K562 (cell line): ENCODE data around the gene RABGAP1. TPM values are rescaled to one million over a fixed set of nuclear protein-coding genes. Genes with fewer than 3 reads are reported as not detected.

Experiments
- ATAC-seq: fragments of 200-7000 bp; cut with Tn5 transposase; 3 replicates; pipeline ENCODE4 v1.9.1; 2020; ENCODE audit warnings: moderate library complexity
- BruUV-seq: library from RNA; stranded (reverse); fragments of 400-500 nt; replicated peaks from 2 replicates; lab custom pipeline; 2021; lab: Mats Ljungman, UMichigan
- CTCF ChIA-PET: fragments of 300-600 bp; formaldehyde crosslinking; extraction: SDS; loops from one replicate; lab custom pipeline; 2021; ENCODE audit warnings: low intra/inter-chr PET ratio; lab: Yijun Ruan, JAX
- POLR2A ChIA-PET: fragments of 300-600, 350-650 bp; sonication (Branson Sonifier 250); formaldehyde crosslinking; extraction: SDS; loops from one replicate; lab custom pipeline; 2021; ENCODE audit warnings: antibody characterized with exemption, inconsistent platforms; lab: Yijun Ruan, JAX
- DNase-seq, 4 experiments: peaks; one replicate each; pipeline versions ENCODE4 v3.0.0 to v3.0.0-alpha.2; 2011 to 2018; ENCODE audit warnings: low spot score in 3 of 4, mixed read lengths in 3 of 4; ENCODE audit errors: extremely low read depth in 1 of 4
- FAIRE-seq: peaks from 2 replicates; lab custom pipeline; 2011; peaks lifted over from hg19 to GRCh38; lab: Jason Lieb, UNC
- H2AFZ ChIP-seq: 2 replicates; pipeline ENCODE4 v1.6.0; 2011; ENCODE audit warnings: low read depth, low read length, control low read depth, inconsistent platforms
- H3K27ac ChIP-seq: fragments of 200-600 bp; 3 replicates; pipeline ENCODE4 v1.8.0; 2011; ENCODE audit warnings: low read depth, mild to moderate bottlenecking, control low read depth, inconsistent platforms, low read length, moderate library complexity, mixed read lengths; ENCODE audit errors: extremely low read depth
- H3K27me3 ChIP-seq, 2 experiments: fragments of 300-600 bp in 1 of 2; 2 replicates in 1 of 2; 3 replicates in 1 of 2; pipeline versions ENCODE4 v1.6.0 to v1.8.0; 2011; ENCODE audit warnings: inconsistent platforms in 2 of 2, low read length in 2 of 2, mild to moderate bottlenecking in 1 of 2, mixed read lengths in 1 of 2, moderate library complexity in 1 of 2; ENCODE audit not compliant: control insufficient read depth in 2 of 2, insufficient read depth in 2 of 2
- H3K36me3 ChIP-seq: fragments of 300-600 bp; 3 replicates; pipeline ENCODE4 v1.8.0; 2011; ENCODE audit warnings: mild to moderate bottlenecking, low read length, inconsistent platforms; ENCODE audit not compliant: control insufficient read depth, insufficient read depth
- H3K4me1 ChIP-seq, 2 experiments: fragments of 200-600 bp in 1 of 2; replicated peaks in 1 of 2; 2 replicates in 1 of 2; 3 replicates in 1 of 2; pipeline versions ENCODE4 v1.5.1 to v1.8.0; 2011; ENCODE audit warnings: inconsistent platforms in 2 of 2, low read length in 2 of 2, mild to moderate bottlenecking in 1 of 2, mixed read lengths in 1 of 2, moderate library complexity in 1 of 2; ENCODE audit not compliant: control insufficient read depth in 2 of 2, insufficient read depth in 2 of 2
- H3K4me2 ChIP-seq: 2 replicates; pipeline ENCODE4 v1.6.1; 2011; ENCODE audit warnings: low read length, control low read depth, inconsistent platforms, mixed read lengths; ENCODE audit not compliant: insufficient read depth
- H3K4me3 ChIP-seq: fragments of 200-600 bp; sonication (generic), shearing (Covaris generic); 2 replicates; pipeline ENCODE4 v1.5.1; 2016; ENCODE audit warnings: control low read depth, inconsistent platforms
- H3K79me2 ChIP-seq: fragments of 200-600 bp; 3 replicates; pipeline ENCODE4 v1.8.0; 2011; ENCODE audit warnings: low read length, inconsistent platforms; ENCODE audit not compliant: control insufficient read depth, insufficient read depth
- H3K9ac ChIP-seq, 2 experiments: 2 replicates each; pipeline versions ENCODE4 v1.6.0 to v1.6.1; 2011; ENCODE audit warnings: low read depth in 2 of 2, low read length in 2 of 2, control low read depth in 1 of 2, inconsistent platforms in 1 of 2, mild to moderate bottlenecking in 1 of 2, mixed read lengths in 1 of 2; ENCODE audit not compliant: insufficient read depth in 1 of 2
- H3K9me1 ChIP-seq: one replicate; pipeline ENCODE4 v1.6.0; 2011; ENCODE audit warnings: inconsistent platforms, mild to moderate bottlenecking, low read length, moderate library complexity; ENCODE audit not compliant: control insufficient read depth, insufficient read depth
- H3K9me3 ChIP-seq: replicated peaks from 2 replicates; pipeline ENCODE4 v1.5.1; 2011; ENCODE audit warnings: low read depth, low read length, inconsistent platforms; ENCODE audit not compliant: control insufficient read depth, insufficient read depth
- H4K20me1 ChIP-seq: replicated peaks from 2 replicates; pipeline ENCODE4 v1.6.1; 2011; ENCODE audit warnings: low read length, inconsistent platforms, mixed read lengths; ENCODE audit not compliant: control insufficient read depth, insufficient read depth
- ARID1B ChIP-seq: fragments of 450-650 bp; IDR thresholded peaks from 2 replicates; pipeline ENCODE4 v1.6.1; 2016; ENCODE audit warnings: antibody characterized with exemption, mild to moderate bottlenecking, inconsistent platforms
- FOXO4 ChIP-seq: fragments of 450-650 bp; formaldehyde crosslinking; IDR thresholded peaks from 2 replicates; pipeline ENCODE4 v1.4.0; 2020; ENCODE audit warnings: mild to moderate bottlenecking, moderate library complexity
- SIN3A ChIP-seq, 2 experiments: fragments of 150-350 bp in 1 of 2; IDR thresholded peaks; 2 replicates each; pipeline ENCODE4 v1.6.1; 2011 to 2016; ENCODE audit warnings: borderline replicate concordance in 2 of 2, low read depth in 2 of 2, low read length in 2 of 2, mild to moderate bottlenecking in 2 of 2, moderate library complexity in 2 of 2; ENCODE audit not compliant: control insufficient read depth in 1 of 2
- TEAD1 ChIP-seq, 2 experiments: fragments of 450-650 bp in 1 of 2; sonication (generic) in 1 of 2; formaldehyde crosslinking; IDR thresholded peaks; 2 replicates each; pipeline versions ENCODE4 v1.4.0 to v1.8.0; 2020 to 2022; ENCODE audit warnings: mild to moderate bottlenecking in 2 of 2, missing genetic modification reagents in 1 of 2
- ZNF140 ChIP-seq: fragments of 250-450 bp; sonication (Bioruptor Pico); IDR thresholded peaks from 2 replicates; pipeline ENCODE4 v1.8.0; 2021; ENCODE audit warnings: moderate library complexity, mild to moderate bottlenecking, inconsistent platforms
- ZNF24 ChIP-seq: fragments of 450-650 bp; IDR thresholded peaks from 2 replicates; pipeline ENCODE4 v1.6.1; 2016
- ZNF318 ChIP-seq, 2 experiments: fragments of 450-650 bp; IDR thresholded peaks; 2 replicates each; pipeline ENCODE4 v1.6.1; 2016; ENCODE audit warnings: mild to moderate bottlenecking in 2 of 2, borderline replicate concordance in 1 of 2, low read depth in 1 of 2, moderate library complexity in 1 of 2
- ZNF354B ChIP-seq: fragments of 250-450 bp; sonication (Bioruptor Pico); IDR thresholded peaks from 2 replicates; pipeline ENCODE4 v1.4.0; 2020
- WGBS: fragments of 100-300 bp; shearing (Covaris generic); methylation state at CpG from one replicate; pipeline ENCODE4 v1.1.6; 2016; ENCODE audit warnings: low coverage, mixed read lengths; ENCODE audit not compliant: insufficient coverage; ENCODE audit errors: missing lambda C conversion rate; 5-methylcytosine and 5-hydroxymethylcytosine counted together
- in situ Hi-C: fragments of 300-500 bp; cut with MboI; formaldehyde crosslinking; loops from 4 replicates; pipeline ENCODE4 v1.15.0; 2018; ENCODE audit warnings: inconsistent platforms, mixed read lengths
- intact Hi-C: fragments of 100-400 bp; cut with micrococcal nuclease; formaldehyde crosslinking; loops from 2 replicates; pipeline ENCODE4 v1.14.2; 2022
- polyA plus RNA-seq, 8 experiments: library from polyadenylated mRNA; depleted of rRNA in 4 of 8; stranded (reverse) in 5 of 8; unstranded in 3 of 8; fragments of >200 nt; fragmentation: Nextera tagmentation in 2 of 8; fragmentation: Illumina TruSeq in 1 of 8; extraction: Ambion mirVana in 2 of 8; extraction: Trizol in 1 of 8; gene quantifications; 2 replicates each; pipeline versions ENCODE4 v1.2.1 to v1.2.3, GENCODE V29; 2011 to 2014; ENCODE audit warnings: inconsistent platforms in 1 of 8, missing spikeins in 1 of 8
- total RNA-seq, 7 experiments: library from RNA; depleted of rRNA in 6 of 7; stranded (reverse); fragments of >200 nt in 6 of 7; fragmentation: Illumina TruSeq in 2 of 7; extraction: Trizol in 2 of 7; gene quantifications; 2 replicates each; pipeline versions ENCODE4 v1.2.1 to v1.2.3, GENCODE V29; 2011 to 2021; ENCODE audit warnings: low replicate concordance in 1 of 7
- TF ChIP-seq, protein P1 (sequence below): IDR thresholded peaks from 3 replicates; pipeline ENCODE4 v1.6.1; 2011; ENCODE audit warnings: borderline replicate concordance, mild to moderate bottlenecking; ENCODE audit not compliant: insufficient read length, insufficient read depth

RABGAP1 gene
- total and polyA plus RNA-seq, 9 of the 15 experiments (the other 6 are each of a cell fraction or from before 2014, with no cell fraction given): 1.5 to 22.7 (median 13.1) TPM

- H3K4me1 ChIP-seq: peaks cover 7 to 9% of the 10 kb centered on the region in 2 experiments; a peak in 3 of 5 replicates
- no peak for FAIRE-seq
- no peaks in the 10 kb centered on the region for H3K27me3 ChIP-seq
- H3K79me2 ChIP-seq: peaks cover 70% of the 10 kb centered on the region
- peak overlapping the region; percentile 87 to 98 for H3K9ac ChIP-seq
- no peaks in the 10 kb centered on the region for H3K9me3 ChIP-seq
- POLR2A ChIA-PET: interaction anchor here (1.0 to 2.8 kb wide), 7 partner anchors 10 to 53 kb away, joined by 3 to 12 read pairs (median 4); partner anchors contain the start of genes RABGAP1, RC3H2 and ZBTB6
- no peak for ATAC-seq
- H3K36me3 ChIP-seq: peaks cover 14% of the 10 kb centered on the region; the same call in 2 of the 3 replicates
- peaks cover 4% of the 10 kb centered on the region for H3K9me1 ChIP-seq
- CTCF ChIA-PET: no interaction called here
- peak overlapping the region; percentile 89 for H2AFZ ChIP-seq
- peak overlapping the region; percentile 89 for H3K4me2 ChIP-seq
- in situ Hi-C loops (no loop called here), intact Hi-C loops (loop anchor here (1.0 kb wide), 1 partner anchor 26 kb away; no protein-coding TSS in a partner anchor)
- no peak for DNase-seq
- H4K20me1 ChIP-seq: no peaks in the 10 kb centered on the region
- peak overlapping the region; percentile 75 for H3K27ac ChIP-seq
- no TSS peak for BruUV-seq
- 10% methylated on average over 10 of the region's 10 CpGs for WGBS
- peak overlapping the region; percentile 69 for H3K4me3 ChIP-seq
- TF ChIP-seq FOXO4 (CRISPR knock-in tag) (no peak), TEAD1 (CRISPR knock-in tag; IDR thresholded peaks at IDR 0.05) (no peak), ZNF140 (CRISPR knock-in tag) (no peak), ZNF354B (CRISPR knock-in tag) (no peak), ZNF318 (IDR thresholded peaks at IDR 0.05; ENCODE audit: borderline replicate concordance in 1 of 2, low read depth in 1 of 2) (0 out of 4 replicates have a peak, but pooled peaks of 1 of the 2 experiments have one; percentile 77), ZNF24 (no peak), SIN3A (IDR thresholded peaks at IDR 0.05; ENCODE audit: borderline replicate concordance in 2 of 2, control insufficient read depth in 1 of 2, low read depth in 2 of 2, low read length in 2 of 2) (0 out of 4 replicates have a peak, but pooled peaks of 1 of the 2 experiments have one; percentile 1), ARID1B (0 out of 2 replicates have a peak, but pooled peaks have one; percentile 6)
- TF ChIP-seq, protein P1, sequence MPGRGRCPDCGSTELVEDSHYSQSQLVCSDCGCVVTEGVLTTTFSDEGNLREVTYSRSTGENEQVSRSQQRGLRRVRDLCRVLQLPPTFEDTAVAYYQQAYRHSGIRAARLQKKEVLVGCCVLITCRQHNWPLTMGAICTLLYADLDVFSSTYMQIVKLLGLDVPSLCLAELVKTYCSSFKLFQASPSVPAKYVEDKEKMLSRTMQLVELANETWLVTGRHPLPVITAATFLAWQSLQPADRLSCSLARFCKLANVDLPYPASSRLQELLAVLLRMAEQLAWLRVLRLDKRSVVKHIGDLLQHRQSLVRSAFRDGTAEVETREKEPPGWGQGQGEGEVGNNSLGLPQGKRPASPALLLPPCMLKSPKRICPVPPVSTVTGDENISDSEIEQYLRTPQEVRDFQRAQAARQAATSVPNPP: no peak
These were observed 10.1 kb upstream of the RABGAP1 start for GRCh38 chr9:122930541-122931225.
